Epithelial cell of prostate (primary cell): ENCODE data around the gene MAN2A2.
"Not testable (repeated sequence)": the region's sequence is repeated elsewhere in the genome, so short reads cannot be mapped to it uniquely, and the experiment has no call there.

Source experiments
- DNase-seq: peaks from one replicate; pipeline ENCODE4 v3.0.0-alpha.2; 2011; ENCODE audit warnings: low read depth, low spot score
- H3K27ac ChIP-seq: fragments of 450-650 bp; 2 replicates; pipeline ENCODE4 v1.5.1; 2017; ENCODE audit warnings: mild to moderate bottlenecking

MAN2A2 gene

DNA sequence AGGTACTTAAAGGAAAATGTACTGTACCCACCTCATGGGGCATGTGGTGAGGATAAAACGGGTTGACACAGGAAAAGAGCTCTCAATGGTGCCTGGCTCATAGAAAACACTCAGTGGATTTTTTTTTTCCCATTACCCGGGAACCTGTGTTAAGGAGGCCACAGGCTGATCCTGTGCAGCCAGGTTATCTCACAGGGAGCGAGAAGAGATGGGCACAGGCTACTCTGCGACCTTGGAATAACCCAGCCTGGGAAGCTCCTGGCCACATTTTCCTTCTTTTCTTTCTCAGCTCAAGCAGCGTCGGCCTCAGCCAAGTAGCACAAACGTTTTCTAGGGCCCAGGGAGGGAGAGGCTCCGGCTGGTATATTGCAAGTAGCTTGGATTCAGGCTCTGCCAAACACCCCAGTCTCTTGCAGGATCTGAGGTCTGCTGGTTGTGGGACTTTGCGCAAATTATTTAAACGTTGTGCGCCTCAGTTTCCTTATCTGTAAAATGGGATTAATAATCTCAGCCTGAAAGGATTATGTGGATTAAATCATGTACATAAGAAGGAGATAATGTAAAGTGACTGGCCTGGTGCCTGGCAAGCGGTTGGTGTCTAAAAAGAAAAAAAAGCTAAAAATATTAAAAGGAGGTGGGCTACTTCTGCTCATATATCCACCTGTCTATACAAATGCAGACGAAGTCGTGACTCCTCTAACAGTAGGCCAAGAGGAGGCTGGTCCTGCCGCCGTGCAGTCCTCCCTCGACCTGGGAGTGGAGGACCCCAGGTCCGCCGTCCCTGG, 32.6 kb upstream of the MAN2A2 start:
- H3K27ac ChIP-seq = peak overlapping the region; percentile 89
- DNase-seq = no peak

DNA sequence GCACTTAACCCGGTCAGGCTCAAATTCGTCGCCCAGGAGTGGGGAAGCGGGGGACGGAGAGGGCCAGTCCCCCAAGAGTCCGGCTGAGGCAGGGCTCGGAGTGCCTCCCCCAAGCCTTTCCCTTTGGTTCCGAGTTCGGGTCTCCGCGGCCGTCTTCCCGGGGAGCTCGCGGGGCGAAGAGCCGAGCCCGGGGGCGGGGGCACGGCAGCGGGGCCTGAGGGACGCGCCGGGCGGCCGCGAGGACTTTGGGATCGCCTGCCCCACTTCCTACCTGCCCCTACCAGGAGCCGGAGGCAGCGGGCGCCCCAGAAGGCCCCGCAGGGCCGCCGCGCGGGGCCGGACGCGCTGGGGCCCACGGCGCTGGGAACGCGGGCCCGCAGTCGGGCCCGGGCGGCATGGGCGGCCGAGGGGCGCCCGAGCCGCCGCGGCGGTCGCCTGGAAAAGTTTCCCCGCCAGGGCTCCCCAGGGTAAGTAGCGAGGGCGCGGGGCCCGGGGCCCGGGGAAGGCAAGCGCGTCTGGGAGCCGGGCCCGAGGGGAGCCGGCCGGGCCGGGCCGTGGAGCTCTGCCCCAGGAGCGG, 31.9 kb upstream of the MAN2A2 start:
- no peak for DNase-seq
- H3K27ac ChIP-seq = peak overlapping the region; percentile 89

DNA sequence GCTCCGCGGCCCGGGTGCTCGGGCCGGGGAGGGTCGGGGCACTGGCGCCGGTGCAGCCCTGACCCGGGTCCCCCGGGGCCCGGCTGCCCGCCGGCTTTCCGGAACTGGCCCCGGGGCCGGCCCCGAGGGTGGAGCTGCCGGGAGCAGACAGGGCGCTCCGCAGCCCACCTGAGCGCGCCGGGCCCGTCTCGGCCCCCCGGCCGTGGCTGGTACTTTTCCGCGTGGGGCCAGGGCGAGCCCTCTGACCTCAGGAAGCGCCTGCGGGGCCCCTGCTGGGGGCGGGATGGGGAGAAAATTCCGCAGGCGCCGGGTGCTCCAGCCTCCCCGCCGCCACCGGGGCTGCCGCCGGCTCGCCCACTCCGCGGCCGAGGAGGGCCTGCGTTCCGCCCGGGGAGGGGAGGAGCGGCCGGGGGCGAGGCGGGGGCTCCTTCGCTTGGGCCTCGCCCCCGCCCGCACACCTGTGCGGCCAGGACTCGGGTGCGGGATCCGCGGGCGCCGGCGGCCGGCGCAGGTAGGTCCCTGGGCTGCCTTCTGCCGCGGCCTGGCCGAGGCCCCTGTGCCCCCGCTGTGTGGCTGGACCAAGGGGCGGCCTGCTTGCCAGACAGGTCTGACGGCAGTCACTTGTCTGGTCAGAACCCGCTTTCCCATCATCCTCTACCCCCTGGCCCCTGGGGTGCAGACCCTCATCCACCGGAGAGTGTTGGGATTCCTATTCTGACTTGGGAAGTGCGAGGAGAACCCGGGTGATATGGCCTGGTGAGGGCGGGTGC, 31.2 kb upstream of the MAN2A2 start:
- H3K27ac ChIP-seq = peak overlapping the region; percentile 89
- DNase-seq = no peak

DNA sequence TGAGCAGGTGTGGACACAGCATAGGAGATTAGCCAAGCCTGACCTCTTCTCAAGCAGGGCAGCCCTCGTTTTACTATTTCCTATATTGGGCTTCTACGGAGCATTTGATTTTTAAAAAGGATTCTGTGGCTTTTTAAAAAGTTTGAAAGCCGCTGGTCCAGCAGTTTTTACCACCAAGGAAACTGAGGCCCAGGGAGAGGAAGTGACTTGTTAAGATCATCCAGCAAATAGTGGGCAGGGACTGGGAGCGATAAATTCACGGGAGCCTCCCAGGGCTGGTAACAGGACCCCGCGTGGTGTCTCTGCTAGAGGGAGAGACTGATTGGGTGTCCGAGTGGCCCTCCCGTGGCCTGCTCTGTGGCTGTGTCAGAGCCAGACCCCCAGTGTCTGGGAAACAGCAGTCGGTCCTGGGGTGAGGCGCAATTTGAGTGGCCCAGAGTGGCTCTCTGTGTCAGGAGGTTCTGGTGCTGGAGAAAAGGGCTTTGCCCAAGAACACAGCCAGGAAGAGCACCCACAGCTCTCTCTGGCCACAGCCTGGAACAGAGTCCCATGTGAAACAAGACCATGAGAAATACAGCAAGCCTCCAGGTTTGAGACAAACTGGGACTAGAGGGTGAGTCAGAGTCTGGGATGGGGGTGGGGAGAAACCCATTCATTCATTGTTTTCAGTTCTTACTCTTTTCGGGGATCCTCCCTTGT, 30.5 kb upstream of the MAN2A2 start:
- DNase-seq = no peak
- H3K27ac ChIP-seq = peak overlapping the region; percentile 89

DNA sequence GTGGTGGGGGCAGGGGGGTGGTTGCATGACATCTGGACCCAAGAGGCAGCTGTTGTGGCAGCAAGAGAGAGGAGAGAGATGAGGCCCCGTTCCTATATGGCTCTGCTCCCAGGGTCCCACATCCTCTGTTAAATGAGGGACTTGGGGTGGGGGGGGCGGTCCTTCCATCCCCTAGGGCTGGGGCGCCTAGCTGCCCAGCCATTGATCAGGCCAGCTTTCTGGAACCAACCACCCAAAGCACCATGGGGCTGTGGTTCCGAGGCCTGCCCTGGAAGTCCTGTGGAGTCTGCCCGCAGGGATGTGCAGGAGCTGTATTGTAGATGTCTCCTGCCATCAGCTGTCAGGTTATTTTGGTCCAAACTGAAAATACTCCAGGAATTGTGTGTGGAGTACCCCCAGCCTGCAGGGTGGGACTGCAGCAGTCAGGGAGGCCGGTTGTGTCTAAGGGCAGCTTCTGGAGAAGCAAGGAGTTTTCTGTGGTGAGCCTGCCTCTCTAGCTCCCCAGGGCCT, 29.6 kb upstream of the MAN2A2 start:
- DNase-seq = no peak
- H3K27ac ChIP-seq = peak overlapping the region; percentile 89

DNA sequence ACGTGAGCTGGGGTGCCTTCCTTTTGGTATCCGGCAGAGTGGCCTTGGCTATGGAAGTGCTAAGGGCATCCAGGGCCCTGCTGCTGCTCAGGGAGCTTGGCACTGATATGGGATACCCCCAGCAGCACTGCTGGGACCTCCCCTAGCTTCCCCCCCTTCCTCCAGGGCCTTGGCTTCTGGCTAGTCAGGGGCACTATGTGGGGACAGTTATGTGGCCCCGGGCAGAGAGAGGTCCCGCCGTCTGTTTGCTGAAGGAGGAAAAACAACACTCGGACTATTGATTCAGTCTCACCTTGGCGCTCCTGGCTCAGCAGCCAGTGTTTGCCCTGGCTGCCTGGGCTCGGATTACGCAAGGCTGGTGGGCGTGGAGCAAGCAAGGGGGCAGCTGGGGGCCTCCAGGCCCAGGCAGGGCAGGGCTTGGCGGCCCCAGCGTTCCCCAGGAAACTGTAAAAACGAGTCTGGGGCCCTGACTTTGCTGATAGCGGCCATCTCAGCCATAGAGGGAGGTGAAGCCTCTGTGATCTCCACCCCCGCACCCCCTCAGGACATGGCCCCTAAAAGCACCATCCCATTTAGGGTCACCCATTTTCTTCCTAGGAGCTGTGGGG, 29.0 kb upstream of the MAN2A2 start:
- no peak for DNase-seq
- peak overlapping the region; percentile 89 for H3K27ac ChIP-seq

DNA sequence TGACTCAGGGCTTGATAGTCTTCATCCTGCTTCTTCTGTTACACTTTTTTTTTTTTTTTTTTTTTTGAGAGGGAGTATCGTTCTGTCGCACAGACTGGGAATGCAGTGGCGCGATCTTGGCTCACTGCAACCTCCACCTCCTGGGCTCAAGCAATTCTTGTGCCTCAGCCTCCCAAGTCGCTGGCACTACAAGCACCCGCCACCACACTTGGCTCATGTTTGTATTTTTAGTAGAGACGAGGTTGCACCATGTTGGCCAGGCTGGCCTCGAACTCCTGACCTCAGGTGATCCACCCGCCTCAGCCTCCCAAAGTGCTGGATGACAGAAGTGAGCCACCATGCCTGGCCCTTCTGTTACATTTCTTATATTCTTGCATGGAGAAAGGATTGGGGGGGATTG, 28.1 kb upstream of the MAN2A2 start:
- DNase-seq, H3K27ac ChIP-seq: not testable (repeated sequence)

DNA sequence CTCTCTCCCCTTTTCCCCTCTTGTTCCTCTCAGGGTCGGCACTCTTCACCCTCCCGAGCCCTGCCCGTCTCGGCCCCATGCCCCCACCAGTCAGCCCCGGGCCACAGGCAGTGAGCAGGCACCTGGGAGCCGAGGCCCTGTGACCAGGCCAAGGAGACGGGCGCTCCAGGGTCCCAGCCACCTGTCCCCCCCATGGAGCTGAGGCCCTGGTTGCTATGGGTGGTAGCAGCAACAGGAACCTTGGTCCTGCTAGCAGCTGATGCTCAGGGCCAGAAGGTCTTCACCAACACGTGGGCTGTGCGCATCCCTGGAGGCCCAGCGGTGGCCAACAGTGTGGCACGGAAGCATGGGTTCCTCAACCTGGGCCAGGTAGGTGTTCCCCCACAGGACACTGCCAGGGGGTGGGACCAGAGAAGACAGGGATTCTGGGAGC, 27.5 kb upstream of the MAN2A2 start:
- DNase-seq = no peak
- H3K27ac ChIP-seq = no peak overlapping the region

DNA sequence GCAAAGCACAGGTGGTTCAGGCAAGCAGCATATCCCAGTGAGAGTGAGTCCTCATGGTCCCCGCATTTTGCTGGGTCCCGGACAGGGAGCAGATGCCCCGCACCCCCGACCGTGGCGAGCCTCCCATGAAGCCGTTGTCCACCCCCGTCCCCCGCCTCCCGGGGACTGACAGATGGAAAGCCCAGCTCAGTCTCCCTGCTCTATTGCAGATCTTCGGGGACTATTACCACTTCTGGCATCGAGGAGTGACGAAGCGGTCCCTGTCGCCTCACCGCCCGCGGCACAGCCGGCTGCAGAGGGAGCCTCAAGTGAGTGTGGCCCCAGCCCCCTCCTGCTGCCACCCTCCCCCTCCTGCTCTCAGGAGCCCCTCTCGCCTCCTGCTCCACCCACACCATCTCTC, 27.1 kb upstream of the MAN2A2 start:
- no peak overlapping the region for H3K27ac ChIP-seq
- DNase-seq = no peak

DNA sequence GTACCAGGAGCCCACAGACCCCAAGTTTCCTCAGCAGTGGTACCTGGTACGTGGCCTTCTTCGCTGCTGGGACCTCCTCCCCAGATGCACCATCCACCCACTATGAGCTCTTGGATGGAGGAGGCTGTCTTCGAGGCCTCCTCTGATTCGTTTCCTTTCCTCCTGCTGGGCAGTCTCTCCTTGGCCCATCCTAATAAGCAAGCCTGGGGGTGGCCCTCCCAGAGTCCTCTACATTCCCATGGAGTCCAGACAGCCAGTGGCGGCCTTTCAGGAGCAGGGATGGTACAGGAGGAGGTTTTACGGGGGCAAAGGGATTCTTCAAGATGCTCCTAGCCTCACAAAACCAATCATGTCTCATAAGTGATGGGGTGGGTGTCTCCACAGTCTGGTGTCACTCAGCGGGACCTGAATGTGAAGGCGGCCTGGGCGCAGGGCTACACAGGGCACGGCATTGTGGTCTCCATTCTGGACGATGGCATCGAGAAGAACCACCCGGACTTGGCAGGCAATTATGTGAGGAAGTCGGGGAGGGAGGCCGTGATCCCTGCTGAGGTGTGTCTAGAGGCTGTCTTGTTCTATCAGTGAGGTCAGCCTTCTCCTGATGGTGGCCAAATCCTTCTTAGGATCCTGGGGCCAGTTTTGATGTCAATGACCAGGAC, 26.5 kb upstream of the MAN2A2 start:
- no peak for DNase-seq
- H3K27ac ChIP-seq = no peak overlapping the region

DNA sequence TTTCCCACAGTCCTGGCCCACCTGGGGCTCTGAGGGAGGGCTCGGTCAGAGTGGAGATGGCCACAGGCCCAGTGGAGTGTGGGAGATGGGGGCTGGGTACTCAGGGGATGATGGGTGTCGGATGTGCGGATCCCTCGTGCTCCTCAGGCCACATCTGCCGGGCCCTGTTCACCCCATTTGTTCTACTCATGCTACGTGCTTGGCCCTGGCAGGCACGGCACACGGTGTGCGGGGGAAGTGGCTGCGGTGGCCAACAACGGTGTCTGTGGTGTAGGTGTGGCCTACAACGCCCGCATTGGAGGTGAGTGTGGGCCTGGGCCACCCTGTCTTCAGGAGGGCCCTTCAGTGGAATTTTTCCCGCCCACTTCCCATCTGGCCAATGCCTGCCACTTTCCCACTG, 25.8 kb upstream of the MAN2A2 start:
- no peak for DNase-seq
- no peak overlapping the region for H3K27ac ChIP-seq

DNA sequence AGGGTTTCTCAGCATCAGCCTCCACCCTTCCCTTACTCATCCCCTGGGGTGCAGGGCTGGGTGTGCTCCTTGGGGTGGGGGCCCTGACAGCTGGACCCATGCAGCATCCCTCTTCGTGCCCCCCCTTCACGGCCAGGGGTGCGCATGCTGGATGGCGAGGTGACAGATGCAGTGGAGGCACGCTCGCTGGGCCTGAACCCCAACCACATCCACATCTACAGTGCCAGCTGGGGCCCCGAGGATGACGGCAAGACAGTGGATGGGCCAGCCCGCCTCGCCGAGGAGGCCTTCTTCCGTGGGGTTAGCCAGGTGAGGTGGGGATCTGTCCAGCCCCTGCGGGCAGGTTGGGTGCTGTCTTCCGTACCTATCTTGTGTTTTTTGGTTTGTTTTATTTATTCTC, 25.1 kb upstream of the MAN2A2 start:
- no peak for DNase-seq

DNA sequence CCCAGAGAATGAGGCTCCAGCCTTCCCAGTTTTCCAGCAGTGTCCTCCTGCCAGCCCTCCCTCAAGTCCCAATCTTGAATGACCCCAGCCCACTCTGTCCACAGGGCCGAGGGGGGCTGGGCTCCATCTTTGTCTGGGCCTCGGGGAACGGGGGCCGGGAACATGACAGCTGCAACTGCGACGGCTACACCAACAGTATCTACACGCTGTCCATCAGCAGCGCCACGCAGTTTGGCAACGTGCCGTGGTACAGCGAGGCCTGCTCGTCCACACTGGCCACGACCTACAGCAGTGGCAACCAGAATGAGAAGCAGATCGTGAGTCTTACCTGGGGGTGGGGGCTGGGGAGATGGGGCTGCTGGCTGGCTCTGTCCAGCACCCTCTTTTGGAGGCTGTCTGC, 24.4 kb upstream of the MAN2A2 start:
- DNase-seq = no peak
- no peak overlapping the region for H3K27ac ChIP-seq

More for the DNA sequence above, 25.1 kb upstream of the MAN2A2 start:
- no peak overlapping the region for H3K27ac ChIP-seq

DNA sequence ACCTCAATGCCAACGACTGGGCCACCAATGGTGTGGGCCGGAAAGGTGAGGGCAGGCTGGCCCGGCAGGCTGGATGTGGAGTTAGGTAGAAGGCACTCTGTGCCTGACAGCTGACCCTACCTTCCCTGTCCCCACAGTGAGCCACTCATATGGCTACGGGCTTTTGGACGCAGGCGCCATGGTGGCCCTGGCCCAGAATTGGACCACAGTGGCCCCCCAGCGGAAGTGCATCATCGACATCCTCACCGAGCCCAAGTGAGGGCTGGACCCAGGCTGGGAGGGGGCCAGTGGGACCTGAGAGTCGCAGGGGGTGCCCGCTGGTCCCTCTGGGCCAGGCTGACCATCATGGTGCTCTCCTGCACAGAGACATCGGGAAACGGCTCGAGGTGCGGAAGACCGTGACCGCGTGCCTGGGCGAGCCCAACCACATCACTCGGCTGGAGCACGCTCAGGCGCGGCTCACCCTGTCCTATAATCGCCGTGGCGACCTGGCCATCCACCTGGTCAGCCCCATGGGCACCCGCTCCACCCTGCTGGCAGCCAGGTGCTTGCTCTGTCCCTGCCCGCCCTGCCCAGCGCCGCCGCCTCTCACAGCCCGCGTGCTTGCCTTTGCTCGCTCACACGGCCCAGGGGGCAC, 23.3 kb upstream of the MAN2A2 start:
- no peak for DNase-seq
- H3K27ac ChIP-seq = no peak overlapping the region

DNA sequence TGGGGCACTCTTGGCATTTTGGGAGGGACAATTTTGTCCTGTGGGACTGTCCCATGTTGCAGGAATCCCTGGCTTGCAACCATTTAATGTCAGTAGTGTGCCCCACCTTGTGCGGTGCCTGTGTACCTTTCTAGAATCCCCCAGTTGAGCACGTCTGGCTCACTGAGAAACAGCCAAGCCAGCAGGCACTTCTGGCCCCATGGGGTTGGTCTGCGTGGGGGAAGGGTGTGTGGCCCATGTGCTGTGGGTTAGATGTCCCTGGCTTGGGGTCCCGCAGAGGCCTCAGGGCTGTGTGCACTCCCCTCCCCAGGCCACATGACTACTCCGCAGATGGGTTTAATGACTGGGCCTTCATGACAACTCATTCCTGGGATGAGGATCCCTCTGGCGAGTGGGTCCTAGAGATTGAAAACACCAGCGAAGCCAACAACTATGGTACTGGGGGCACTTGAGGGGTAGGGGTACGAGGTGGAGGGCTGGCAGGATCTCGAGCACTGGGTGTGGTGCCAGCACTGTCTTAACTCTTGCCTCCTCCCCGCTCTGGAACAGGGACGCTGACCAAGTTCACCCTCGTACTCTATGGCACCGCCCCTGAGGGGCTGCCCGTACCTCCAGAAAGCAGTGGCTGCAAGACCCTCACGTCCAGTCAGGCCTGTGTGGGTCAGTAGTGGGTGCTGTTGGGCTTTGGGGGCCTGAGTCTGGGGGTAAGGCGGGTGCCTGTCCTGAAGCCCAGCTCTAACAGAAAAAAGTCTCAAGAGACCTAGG, 22.5 kb upstream of the MAN2A2 start:
- no peak for DNase-seq
- no peak overlapping the region for H3K27ac ChIP-seq

DNA sequence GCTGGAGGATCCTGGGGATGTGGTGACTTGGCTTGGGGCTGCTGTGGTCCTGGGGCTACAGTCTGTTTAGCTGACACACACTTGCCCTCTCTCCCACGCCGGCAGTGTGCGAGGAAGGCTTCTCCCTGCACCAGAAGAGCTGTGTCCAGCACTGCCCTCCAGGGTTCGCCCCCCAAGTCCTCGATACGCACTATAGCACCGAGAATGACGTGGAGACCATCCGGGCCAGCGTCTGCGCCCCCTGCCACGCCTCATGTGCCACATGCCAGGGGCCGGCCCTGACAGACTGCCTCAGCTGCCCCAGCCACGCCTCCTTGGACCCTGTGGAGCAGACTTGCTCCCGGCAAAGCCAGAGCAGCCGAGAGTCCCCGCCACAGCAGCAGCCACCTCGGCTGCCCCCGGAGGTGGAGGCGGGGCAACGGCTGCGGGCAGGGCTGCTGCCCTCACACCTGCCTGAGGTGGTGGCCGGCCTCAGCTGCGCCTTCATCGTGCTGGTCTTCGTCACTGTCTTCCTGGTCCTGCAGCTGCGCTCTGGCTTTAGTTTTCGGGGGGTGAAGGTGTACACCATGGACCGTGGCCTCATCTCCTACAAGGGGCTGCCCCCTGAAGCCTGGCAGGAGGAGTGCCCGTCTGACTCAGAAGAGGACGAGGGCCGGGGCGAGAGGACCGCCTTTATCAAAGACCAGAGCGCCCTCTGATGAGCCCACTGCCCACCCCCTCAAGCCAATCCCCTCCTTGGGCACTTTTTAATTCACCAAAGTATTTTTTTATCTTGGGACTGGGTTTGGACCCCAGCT, 21.7 kb upstream of the MAN2A2 start:
- no peak overlapping the region for H3K27ac ChIP-seq
- DNase-seq = no peak

DNA sequence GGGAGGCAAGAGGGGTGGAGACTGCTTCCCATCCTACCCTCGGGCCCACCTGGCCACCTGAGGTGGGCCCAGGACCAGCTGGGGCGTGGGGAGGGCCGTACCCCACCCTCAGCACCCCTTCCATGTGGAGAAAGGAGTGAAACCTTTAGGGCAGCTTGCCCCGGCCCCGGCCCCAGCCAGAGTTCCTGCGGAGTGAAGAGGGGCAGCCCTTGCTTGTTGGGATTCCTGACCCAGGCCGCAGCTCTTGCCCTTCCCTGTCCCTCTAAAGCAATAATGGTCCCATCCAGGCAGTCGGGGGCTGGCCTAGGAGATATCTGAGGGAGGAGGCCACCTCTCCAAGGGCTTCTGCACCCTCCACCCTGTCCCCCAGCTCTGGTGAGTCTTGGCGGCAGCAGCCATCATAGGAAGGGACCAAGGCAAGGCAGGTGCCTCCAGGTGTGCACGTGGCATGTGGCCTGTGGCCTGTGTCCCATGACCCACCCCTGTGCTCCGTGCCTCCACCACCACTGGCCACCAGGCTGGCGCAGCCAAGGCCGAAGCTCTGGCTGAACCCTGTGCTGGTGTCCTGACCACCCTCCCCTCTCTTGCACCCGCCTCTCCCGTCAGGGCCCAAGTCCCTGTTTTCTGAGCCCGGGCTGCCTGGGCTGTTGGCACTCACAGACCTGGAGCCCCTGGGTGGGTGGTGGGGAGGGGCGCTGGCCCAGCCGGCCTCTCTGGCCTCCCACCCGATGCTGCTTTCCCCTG, 21.0 kb upstream of the MAN2A2 start:
- no peak for DNase-seq
- H3K27ac ChIP-seq = no peak overlapping the region
